Posterior cingulate gyrus (tissue), 11 donors: Measurements from ENCODE around the gene NAV2.

Experiments used
- DNase-seq, 10 donors: peaks; one replicate each; pipeline versions ENCODE4 v3.0.0 to v3.0.0-alpha.2; 2020 to 2021; ENCODE audit warnings: mixed read lengths in 3 of 10
- intact Hi-C: fragments of 100-400 bp; cut with DNase I; formaldehyde crosslinking; loops from one replicate; pipeline ENCODE4 v1.15.1; 2023

NAV2 gene

GRCh38 chr11:19767627-19768151 is 55.1 kb downstream of the NAV2 start:
- intact Hi-C loops: loop anchor here (10.0 kb wide), 1 partner anchor 107 kb away; no protein-coding TSS in a partner anchor
- DNase-seq: no peak

DNA sequence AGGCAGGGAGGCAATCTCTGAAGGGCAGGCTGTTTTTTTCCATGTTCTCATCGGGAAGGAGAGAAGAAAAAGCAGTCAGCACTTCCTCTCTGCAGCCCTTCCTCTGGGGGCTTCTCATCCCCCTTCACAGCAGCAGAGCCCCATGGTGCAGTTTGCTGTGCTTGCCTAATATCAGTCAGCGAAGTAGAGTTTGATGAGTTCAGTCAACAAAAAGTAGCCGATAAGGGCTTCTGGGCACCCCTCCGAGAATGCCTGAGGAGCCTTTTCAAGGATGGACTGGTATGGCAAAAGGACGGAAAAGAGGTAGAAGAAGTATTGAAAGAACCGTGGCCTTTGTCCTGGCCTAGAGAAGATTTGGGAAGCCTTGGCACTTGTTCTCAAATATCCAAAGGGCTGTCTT is 55.6 kb downstream of the NAV2 start:
- DNase-seq: no peak
- intact Hi-C loops: loop anchor here (10.0 kb wide), 1 partner anchor 107 kb away; no protein-coding TSS in a partner anchor

DNA sequence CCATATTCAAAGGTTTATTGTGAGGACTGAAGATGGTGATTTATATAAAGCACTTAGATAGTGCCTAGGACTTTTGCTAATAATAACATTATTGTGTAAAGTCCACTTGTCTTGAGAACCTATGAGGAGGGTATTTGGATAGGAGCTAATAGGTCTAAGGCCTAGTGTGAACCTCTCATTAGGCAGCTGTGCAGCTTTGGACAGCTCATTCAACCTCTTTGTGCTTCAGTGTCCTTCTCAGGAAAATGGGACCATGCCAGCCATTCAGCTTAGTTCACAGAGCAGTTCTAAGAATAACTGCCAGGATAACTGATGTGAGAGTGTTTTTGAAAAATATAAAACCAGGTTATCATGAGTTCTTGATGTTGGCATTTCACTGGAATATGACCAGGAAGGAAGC is 56.2 kb downstream of the NAV2 start:
- intact Hi-C loops: loop anchor here (10.0 kb wide), 1 partner anchor 106 kb away; no protein-coding TSS in a partner anchor
- no peak for DNase-seq

GRCh38 chr11:19769820-19770219 is 57.2 kb downstream of the NAV2 start:
- no peak for DNase-seq
- intact Hi-C loops: loop anchor here (10.0 kb wide), 1 partner anchor 105 kb away; no protein-coding TSS in a partner anchor

- intact Hi-C loops: no loop called here
- no peak for DNase-seq
These were observed 57.6 kb downstream of the NAV2 start for GRCh38 chr11:19770277-19770676.

DNA sequence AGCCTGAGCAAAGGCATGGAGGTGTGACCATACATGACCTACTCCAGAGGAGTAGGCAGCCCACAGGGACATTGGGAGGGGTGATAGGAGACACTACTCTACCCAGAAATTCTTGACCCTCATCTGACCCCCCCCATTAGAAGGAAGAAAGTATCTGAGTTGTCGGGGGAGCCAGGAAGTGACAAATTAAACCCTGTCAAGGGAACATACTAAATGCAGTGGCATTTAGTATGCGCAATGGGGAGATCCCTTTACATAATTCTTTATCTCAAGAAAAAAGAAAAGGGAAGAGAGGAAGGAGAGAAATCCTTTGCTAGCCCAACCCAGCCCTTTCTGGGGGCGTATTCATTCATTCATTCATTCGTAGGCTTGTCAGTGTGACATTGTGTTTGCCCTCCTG is 58.8 kb downstream of the NAV2 start:
- intact Hi-C loops: no loop called here

DNA sequence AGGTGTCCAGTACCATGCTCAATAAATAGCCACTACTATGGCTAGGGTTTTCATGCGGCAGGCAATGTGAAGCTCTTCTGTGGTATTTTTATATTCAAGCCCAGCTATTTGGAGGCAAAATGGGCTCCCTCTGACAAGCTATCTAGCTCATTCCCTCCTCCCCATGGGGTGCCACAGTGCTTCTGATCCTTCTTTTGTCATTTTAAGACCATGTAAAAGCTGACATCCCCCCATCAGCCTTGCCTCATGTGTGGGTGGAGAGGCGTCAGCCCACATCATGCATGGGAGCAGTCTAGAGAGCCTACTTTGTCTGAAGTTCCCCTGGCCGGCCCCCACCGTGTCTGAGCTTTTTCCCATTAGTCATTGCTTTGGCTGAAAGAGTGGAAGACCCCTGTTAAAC is 59.8 kb downstream of the NAV2 start:
- DNase-seq: no peak
- intact Hi-C loops: no loop called here

More for the DNA sequence above, 58.8 kb downstream of the NAV2 start:
- DNase-seq: no peak

DNA sequence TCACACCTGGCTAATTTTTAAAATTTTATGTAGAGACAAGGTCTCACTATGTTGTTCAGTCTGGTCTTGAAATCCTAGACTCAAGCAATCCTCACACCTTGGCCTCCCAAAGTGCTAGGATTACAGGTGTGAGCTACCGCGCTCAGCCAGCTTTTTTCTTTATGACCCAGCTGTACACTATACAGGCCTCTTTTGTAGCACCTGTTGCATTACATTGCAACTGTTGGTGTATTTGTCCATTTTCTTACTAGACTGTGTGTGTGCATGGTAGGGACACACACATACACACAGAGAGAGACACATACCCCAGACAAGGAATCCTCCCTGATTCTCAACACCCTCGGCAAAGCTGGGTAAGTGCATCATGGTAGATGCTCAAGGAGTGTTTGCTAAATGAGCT is 61.7 kb downstream of the NAV2 start:
- intact Hi-C loops: no loop called here
- DNase-seq: no peak

- intact Hi-C loops: no loop called here
- DNase-seq: no peak
These were observed 62.4 kb downstream of the NAV2 start for GRCh38 chr11:19774817-19775580.

DNA sequence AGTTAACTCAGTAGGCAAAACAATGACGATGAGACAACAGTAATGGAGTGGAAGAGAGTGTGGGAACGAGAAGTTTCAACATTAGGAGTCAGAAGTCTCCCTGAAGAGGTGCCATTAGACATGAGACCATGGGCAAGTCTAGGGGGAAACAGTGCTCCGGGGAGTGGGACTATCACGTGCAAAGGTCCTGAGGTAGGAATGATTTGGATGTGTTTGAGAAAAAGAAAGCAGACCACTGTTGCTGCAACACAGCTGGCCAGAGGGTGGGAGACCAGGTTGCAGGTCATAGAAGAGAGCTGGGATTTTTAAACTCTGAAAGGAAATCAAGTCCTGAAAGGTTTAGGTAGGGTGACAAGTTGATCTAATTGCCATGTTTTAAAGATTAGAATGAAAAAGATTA is 63.0 kb downstream of the NAV2 start:
- intact Hi-C loops: no loop called here
- no peak for DNase-seq

DNA sequence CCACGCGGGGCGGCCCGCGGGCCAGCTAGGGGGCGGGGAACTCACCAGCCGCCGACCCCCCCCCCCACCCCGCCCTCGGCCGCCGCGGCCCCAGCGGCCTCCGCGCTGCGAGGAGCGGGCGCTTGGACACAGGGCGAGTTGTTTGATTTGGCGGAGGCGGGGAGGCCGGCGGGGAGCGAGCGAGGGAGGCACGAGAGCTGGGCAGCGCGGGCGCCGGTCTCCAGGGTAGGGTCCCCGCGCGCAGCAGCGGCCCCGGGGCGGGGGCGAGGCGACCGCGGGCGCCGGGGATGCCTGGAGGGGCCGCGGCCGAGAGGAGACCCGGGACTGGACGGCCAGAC is 64.4 kb downstream of the NAV2 start:
- peak in 4 of 10 donors; percentile 33 to 80 (median 44) for DNase-seq
- intact Hi-C loops: no loop called here

- intact Hi-C loops: no loop called here
- peak in 1 of 10 donors; percentile 77 for DNase-seq
These were observed 64.9 kb downstream of the NAV2 start for GRCh38 chr11:19777377-19778102.

DNA sequence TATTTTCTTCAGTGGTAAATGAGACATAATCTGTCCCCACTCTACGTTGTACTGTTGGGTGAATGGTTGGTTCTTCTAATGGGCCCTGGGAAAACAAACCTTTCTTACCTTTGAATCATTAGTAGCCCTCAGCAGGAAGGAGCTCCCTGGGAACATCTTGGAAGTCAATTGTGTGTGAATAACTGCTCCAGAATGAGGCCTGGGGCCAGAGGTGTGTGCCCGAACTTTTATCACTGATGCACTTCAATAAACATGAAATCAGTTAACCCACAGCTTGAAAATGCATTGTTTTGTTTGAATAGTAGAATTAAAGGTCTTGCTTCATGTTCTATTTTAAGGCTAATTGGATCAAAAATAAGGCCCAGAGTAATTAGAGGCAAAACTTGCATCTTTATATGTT is 67.1 kb downstream of the NAV2 start:
- no peak for DNase-seq
- intact Hi-C loops: no loop called here

DNA sequence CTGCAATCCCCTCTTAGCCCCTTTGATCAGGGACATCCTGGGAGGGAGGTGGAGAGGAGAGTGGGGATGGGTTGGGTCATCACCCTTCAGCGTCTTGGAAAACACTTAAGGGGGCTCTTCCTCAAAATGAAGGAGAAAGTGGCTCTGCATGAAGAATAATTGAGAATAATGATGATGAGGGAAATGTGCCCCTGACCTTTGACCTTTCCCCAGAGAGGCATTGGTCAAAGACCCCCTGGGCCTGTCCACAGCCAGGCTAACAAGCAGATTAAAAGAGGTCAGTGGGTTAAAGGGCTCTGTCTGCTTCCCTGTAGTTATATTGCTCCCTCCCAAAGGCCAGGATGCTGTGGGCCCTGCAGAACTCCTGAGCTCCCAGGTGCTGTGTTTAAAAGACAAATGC is 68.7 kb downstream of the NAV2 start:
- DNase-seq: no peak
- intact Hi-C loops: no loop called here

DNA sequence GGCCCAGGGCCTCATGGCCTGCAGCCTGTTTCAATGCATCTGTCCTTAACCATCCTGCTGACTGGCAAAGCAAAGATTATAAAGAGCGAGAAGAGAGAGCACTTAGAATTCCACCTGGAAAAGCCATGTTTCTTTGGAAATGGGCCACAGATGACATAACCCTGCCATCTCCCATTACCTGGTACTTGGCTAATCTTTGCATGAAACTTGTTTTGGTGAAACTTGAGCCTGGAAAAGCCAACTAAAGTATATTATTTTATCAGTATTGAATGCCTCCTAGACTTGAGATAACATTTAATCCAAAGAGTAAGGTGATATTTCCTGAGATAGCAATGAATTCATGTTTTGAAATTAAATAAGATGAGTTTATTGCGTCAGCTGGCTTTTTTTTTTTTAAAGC is 72.6 kb downstream of the NAV2 start:
- intact Hi-C loops: no loop called here
- no peak for DNase-seq

DNA sequence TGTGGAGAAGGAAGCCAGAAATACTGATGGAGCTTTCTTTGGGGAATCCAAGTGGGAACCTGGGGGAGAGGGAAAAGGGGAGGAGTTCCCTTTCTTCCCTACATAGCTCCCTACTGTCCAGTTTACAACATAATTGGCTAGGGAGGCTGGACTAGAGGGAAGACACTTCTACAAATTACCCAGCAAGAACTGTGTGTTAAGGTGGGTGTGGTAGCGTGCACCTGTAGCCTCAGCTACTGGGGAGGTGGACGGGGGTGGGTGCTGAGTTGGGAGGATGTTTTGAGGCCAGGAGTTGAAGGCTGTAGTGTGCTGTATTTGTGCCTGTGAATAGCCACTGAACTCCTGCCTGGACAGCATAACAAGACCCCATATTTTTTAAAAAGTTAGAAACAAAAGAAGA is 74.0 kb downstream of the NAV2 start:
- intact Hi-C loops: no loop called here

DNA sequence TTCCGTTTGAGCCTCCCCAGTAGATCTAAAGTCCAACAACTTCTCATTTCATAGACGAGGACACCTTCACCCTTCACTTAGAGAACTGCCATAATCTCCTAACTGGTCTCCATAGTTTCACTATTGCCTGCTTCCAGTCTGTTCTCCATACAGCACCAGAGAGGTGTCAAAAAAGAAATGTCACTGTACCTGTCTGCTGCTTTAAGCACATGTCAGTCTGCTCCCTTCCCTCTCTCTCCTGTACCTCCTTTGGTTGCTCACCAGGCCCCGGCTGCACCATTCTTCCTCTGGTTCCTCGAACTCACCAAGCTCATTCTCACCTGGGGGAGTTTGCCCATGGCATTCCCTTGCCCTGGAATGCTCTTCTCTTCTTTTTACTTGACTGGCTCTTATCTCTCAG is 75.8 kb downstream of the NAV2 start:
- DNase-seq: no peak
- intact Hi-C loops: no loop called here

More for the DNA sequence above, 74.0 kb downstream of the NAV2 start:
- DNase-seq: no peak

- DNase-seq: no peak
- intact Hi-C loops: no loop called here
These were observed 76.6 kb downstream of the NAV2 start for GRCh38 chr11:19789245-19789644.

DNA sequence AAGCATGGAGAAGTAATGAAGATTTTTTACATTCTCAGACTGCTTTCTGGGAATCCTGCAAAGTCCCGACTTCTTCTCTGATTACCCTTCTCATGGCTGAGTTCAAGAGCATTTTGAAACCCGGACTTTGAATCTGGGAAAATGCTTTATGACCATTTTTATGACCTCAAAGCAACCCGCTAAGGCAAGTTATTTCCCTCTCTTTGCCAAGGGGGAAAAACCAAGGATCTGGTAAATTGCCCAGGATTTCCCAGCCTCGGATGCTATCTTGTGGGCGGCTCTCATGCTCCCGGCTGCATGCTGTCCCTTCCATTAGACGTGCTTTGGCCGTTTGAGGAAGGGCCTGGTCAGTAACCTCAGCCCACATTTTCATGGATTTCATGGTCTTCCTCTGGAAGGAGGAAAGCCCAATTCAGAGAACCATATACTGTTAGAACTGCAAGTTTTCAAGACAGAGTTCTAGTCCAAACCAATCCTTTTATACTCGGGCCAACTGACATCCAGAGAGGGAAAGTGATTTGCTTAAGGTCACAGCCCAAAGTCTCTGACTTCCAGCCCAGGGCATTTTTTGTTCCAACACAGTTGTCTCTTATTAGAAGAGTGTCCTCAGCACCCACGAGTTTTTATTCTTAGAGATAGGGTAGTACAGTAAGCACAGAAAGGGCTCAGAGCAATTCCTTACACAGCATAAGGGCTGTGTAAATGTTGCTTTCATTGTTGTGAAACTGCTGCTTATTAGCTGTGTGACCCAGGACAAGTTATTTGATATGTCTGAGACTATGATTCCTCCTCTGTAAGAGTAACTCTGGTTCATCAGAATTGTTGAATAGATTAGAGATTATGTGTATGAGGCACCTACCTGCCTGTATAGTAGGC is 77.4 kb downstream of the NAV2 start:
- no peak for DNase-seq
- intact Hi-C loops: no loop called here

- no peak for DNase-seq
These were observed 78.4 kb downstream of the NAV2 start for GRCh38 chr11:19790831-19791552.

More at GRCh38 chr11:19790831-19791552, 78.4 kb downstream of the NAV2 start:
- intact Hi-C loops: no loop called here
